Activated CD8-positive, alpha-beta memory T cell treated with anti-CD3 and anti-CD28 coated beads for 1 hour (primary cell): ENCODE measurements around the gene SCN10A.

ENCODE experiments used
- DNase-seq, 2 donors: peaks; one replicate each; pipeline ENCODE4 v3.0.0-alpha.2; 2020; ENCODE audit warnings: low read depth in 1 of 2; ENCODE audit errors: extremely low read depth in 1 of 2

Gene SCN10A

GRCh38 chr3:38722781-38723568 is 93.0 kb downstream of the SCN10A start:
- no peak for DNase-seq

- no peak for DNase-seq
Observed at GRCh38 chr3:38721207-38721772, 94.7 kb downstream of the SCN10A start.

- no peak for DNase-seq
Observed at GRCh38 chr3:38720465-38720864, 95.6 kb downstream of the SCN10A start.

GRCh38 chr3:38717355-38718240 is 98.4 kb downstream of the SCN10A start:
- no peak for DNase-seq

- DNase-seq: no peak
Observed at GRCh38 chr3:38713121-38713520, 102.9 kb downstream of the SCN10A start.

GRCh38 chr3:38711321-38711720 is 104.7 kb downstream of the SCN10A start:
- DNase-seq: no peak

GRCh38 chr3:38707730-38708129 is 108.3 kb downstream of the SCN10A start:
- DNase-seq: no peak

GRCh38 chr3:38706961-38707360 is 109.1 kb downstream of the SCN10A start:
- no peak for DNase-seq

GRCh38 chr3:38702231-38702630 is 113.8 kb downstream of the SCN10A start:
- DNase-seq: no peak

- DNase-seq: no peak
Observed at GRCh38 chr3:38698760-38699159, 117.3 kb downstream of the SCN10A start.

- no peak for DNase-seq
Observed at GRCh38 chr3:38698061-38698460, 118.0 kb downstream of the SCN10A start.

- no peak for DNase-seq
Observed at GRCh38 chr3:38696034-38696433, 120.0 kb downstream of the SCN10A start.

GRCh38 chr3:38690185-38690584 is 125.8 kb downstream of the SCN10A start:
- DNase-seq: no peak

- no peak for DNase-seq
Observed at GRCh38 chr3:38689774-38690173, 126.2 kb downstream of the SCN10A start.

GRCh38 chr3:38689346-38689745 is 126.7 kb downstream of the SCN10A start:
- DNase-seq: no peak

- DNase-seq: no peak
Observed at GRCh38 chr3:38687321-38687720, 128.7 kb downstream of the SCN10A start.

GRCh38 chr3:38684546-38684945 is 131.5 kb downstream of the SCN10A start:
- DNase-seq: no peak

GRCh38 chr3:38669668-38670067 is 146.3 kb downstream of the SCN10A start:
- no peak for DNase-seq

GRCh38 chr3:38662544-38662943 is 153.5 kb downstream of the SCN10A start:
- no peak for DNase-seq

- no peak for DNase-seq
Observed at GRCh38 chr3:38658841-38659240, 157.2 kb downstream of the SCN10A start.

GRCh38 chr3:38657369-38657768 is 158.6 kb downstream of the SCN10A start:
- no peak for DNase-seq
